Anterior cingulate cortex (tissue), 58 donors: ENCODE data around the gene GNL2.
A peak's percentile ranks its signal among the peaks of the same experiment; 100 is the strongest.
"Not testable (repeated sequence)": the region's sequence is repeated elsewhere in the genome, so short reads cannot be mapped to it uniquely, and the experiment has no call there.

Experiments
- DNase-seq, 58 donors: peaks; one replicate each; lab custom pipeline; 2025; lab: John Stamatoyannopoulos, UW

Gene GNL2

GRCh38 chr1:37609994-37610393, 14.3 kb upstream of the GNL2 start:
- DNase-seq = no peak

- DNase-seq = no peak
Measured at GRCh38 chr1:37609002-37609401, 13.3 kb upstream of the GNL2 start.

GRCh38 chr1:37606481-37607263, 10.9 kb upstream of the GNL2 start:
- no peak for DNase-seq

- DNase-seq = peak in 2 of 58 donors; percentile 25 to 26
Measured at GRCh38 chr1:37605806-37606474, 10.2 kb upstream of the GNL2 start.

GRCh38 chr1:37605061-37605650, 9.4 kb upstream of the GNL2 start:
- DNase-seq = no peak

- DNase-seq = peak in 8 of 58 donors; percentile 0 to 30 (median 5)
Measured at GRCh38 chr1:37602750-37603694, 7.3 kb upstream of the GNL2 start.

- DNase-seq = no peak
Measured at GRCh38 chr1:37601441-37601840, 5.7 kb upstream of the GNL2 start.

GRCh38 chr1:37599940-37600339, 4.2 kb upstream of the GNL2 start:
- no peak for DNase-seq

- no peak for DNase-seq
Measured at GRCh38 chr1:37596182-37596667, 488 bp upstream of the GNL2 start.

- no peak for DNase-seq
Measured at GRCh38 chr1:37593726-37594125, 2.0 kb downstream of the GNL2 start.

- no peak for DNase-seq
Measured at GRCh38 chr1:37588939-37589338, 6.8 kb downstream of the GNL2 start.

GRCh38 chr1:37584544-37584943, 11.2 kb downstream of the GNL2 start:
- DNase-seq = not testable (repeated sequence)

GRCh38 chr1:37575692-37576091, 20.0 kb downstream of the GNL2 start:
- DNase-seq = no peak

GRCh38 chr1:37574834-37575480, 20.8 kb downstream of the GNL2 start:
- DNase-seq = no peak

GRCh38 chr1:37570528-37571334, 25.0 kb downstream of the GNL2 start:
- DNase-seq = no peak

GRCh38 chr1:37567023-37567422, 28.7 kb downstream of the GNL2 start:
- no peak for DNase-seq

- no peak for DNase-seq
Measured at GRCh38 chr1:37564892-37565291, 30.8 kb downstream of the GNL2 start.

GRCh38 chr1:37562984-37563383, 32.8 kb downstream of the GNL2 start:
- DNase-seq = no peak
